SK-N-SH (cell line): ENCODE results near the gene CYP2A13. TPM values are rescaled to one million over a fixed set of nuclear protein-coding genes. Genes with fewer than 3 reads are reported as not detected.

ENCODE experiments used
- CTCF ChIA-PET: fragments of 300-600, 350-600 bp; formaldehyde crosslinking; extraction: SDS; loops from one replicate; lab custom pipeline; 2021; lab: Yijun Ruan, JAX
- POLR2A ChIA-PET: fragments of 350-600 bp; sonication (Branson Sonifier 250); formaldehyde crosslinking; extraction: SDS; loops from one replicate; lab custom pipeline; 2020; ENCODE audit warnings: antibody characterized with exemption, inconsistent platforms; lab: Yijun Ruan, JAX
- DNase-seq: peaks from one replicate; pipeline ENCODE4 v3.0.0; 2012
- H2AFZ ChIP-seq: fragments of 200-600 bp; sonication (generic); 2 replicates; pipeline ENCODE4 v1.8.1; 2016; ENCODE audit warnings: antibody characterized with exemption, mild to moderate bottlenecking, low read depth
- H3F3A ChIP-seq: fragments of 200-600 bp; sonication (generic); replicated peaks from 2 replicates; pipeline ENCODE3; 2016; ENCODE audit warnings: antibody characterized with exemption, mild to moderate bottlenecking; ENCODE audit not compliant: insufficient read depth
- H3K27ac ChIP-seq, 2 experiments: fragments of 200-500 bp in 1 of 2; fragments of 200-600 bp in 1 of 2; sonication (Bioruptor generic) in 1 of 2; sonication (generic), shearing (Covaris generic) in 1 of 2; 2 replicates each; pipeline versions ENCODE4 v1.5.1 to v1.6.1; 2014 to 2016; ENCODE audit warnings: low read depth in 2 of 2, inconsistent platforms in 1 of 2, low read length in 1 of 2, mild to moderate bottlenecking in 1 of 2, mixed read lengths in 1 of 2
- H3K27me3 ChIP-seq: fragments of 200-600 bp; sonication (generic), shearing (Covaris generic); 2 replicates; pipeline ENCODE4 v1.6.1; 2016; ENCODE audit warnings: mixed run types; ENCODE audit not compliant: insufficient read depth
- H3K36me3 ChIP-seq, 2 experiments: fragments of 200-500 bp in 1 of 2; fragments of 200-600 bp in 1 of 2; sonication (Bioruptor generic) in 1 of 2; sonication (generic) in 1 of 2; replicated peaks in 1 of 2; 2 replicates each; pipeline versions ENCODE3 to v1.5.1; 2014 to 2016; ENCODE audit warnings: low read length in 1 of 2, mild to moderate bottlenecking in 1 of 2; ENCODE audit not compliant: insufficient read depth in 2 of 2, control insufficient read depth in 1 of 2
- H3K4me1 ChIP-seq, 2 experiments: fragments of 200-500 bp in 1 of 2; fragments of 200-600 bp in 1 of 2; sonication (Bioruptor generic) in 1 of 2; sonication (generic), shearing (Covaris generic) in 1 of 2; 2 replicates each; pipeline versions ENCODE4 v1.5.1 to v1.6.1; 2014 to 2016; ENCODE audit warnings: low read depth in 1 of 2, low read length in 1 of 2, mixed run types in 1 of 2; ENCODE audit not compliant: insufficient read depth in 2 of 2, control insufficient read depth in 1 of 2
- H3K4me2 ChIP-seq: fragments of 200-600 bp; sonication (generic), shearing (Covaris generic); 2 replicates; pipeline ENCODE4 v1.6.1; 2017; ENCODE audit warnings: mixed run types
- H3K4me3 ChIP-seq, 2 experiments: fragments of 200-500 bp in 1 of 2; fragments of 200-600 bp in 1 of 2; sonication (Bioruptor generic) in 1 of 2; sonication (generic), shearing (Covaris generic) in 1 of 2; 2 replicates each; pipeline versions ENCODE4 v1.5.1 to v1.8.1; 2014 to 2016; ENCODE audit warnings: low read depth in 2 of 2, inconsistent platforms in 1 of 2, low read length in 1 of 2, mild to moderate bottlenecking in 1 of 2, mixed read lengths in 1 of 2, moderate library complexity in 1 of 2
- H3K79me2 ChIP-seq: fragments of 200-600 bp; sonication (generic); 2 replicates; pipeline ENCODE4 v1.8.1; 2017; ENCODE audit warnings: mild to moderate bottlenecking; ENCODE audit not compliant: insufficient read depth
- H3K9ac ChIP-seq: fragments of 200-600 bp; sonication (generic); 2 replicates; pipeline ENCODE4 v1.6.1; 2017; ENCODE audit warnings: mixed run types
- H3K9me2 ChIP-seq: fragments of 200-600 bp; sonication (generic); 2 replicates; pipeline ENCODE4 v1.6.1; 2017; ENCODE audit warnings: mixed run types
- H3K9me3 ChIP-seq: fragments of 200-600 bp; sonication (generic); 2 replicates; pipeline ENCODE4 v1.6.1; 2017; ENCODE audit warnings: mixed run types, mild to moderate bottlenecking, moderate library complexity
- H4K20me1 ChIP-seq: fragments of 200-600 bp; sonication (generic); 2 replicates; pipeline ENCODE4 v1.6.1; 2017; ENCODE audit warnings: mild to moderate bottlenecking, mixed run types; ENCODE audit not compliant: insufficient read depth
- CTCF ChIP-seq: fragments of 200-600 bp; sonication (generic); IDR thresholded peaks from 2 replicates; pipeline ENCODE4 v1.6.1; 2017; ENCODE audit warnings: antibody characterized with exemption, mild to moderate bottlenecking, moderate library complexity
- ELF1 ChIP-seq: IDR thresholded peaks from 2 replicates; pipeline ENCODE4 v1.4.0; 2012
- EZH2phosphoT487 ChIP-seq: fragments of 200-600 bp; sonication (generic); IDR thresholded peaks from 2 replicates; pipeline ENCODE4 v1.6.1; 2017; ENCODE audit warnings: low read depth, mixed run types, mild to moderate bottlenecking, antibody characterized with exemption, moderate library complexity, borderline replicate concordance
- GABPA ChIP-seq: IDR thresholded peaks from 2 replicates; pipeline ENCODE4 v1.4.0; 2012; ENCODE audit warnings: low read depth, mild to moderate bottlenecking
- MAX ChIP-seq: IDR thresholded peaks from 2 replicates; pipeline ENCODE4 v1.4.0; 2012; ENCODE audit warnings: low read depth
- MEF2A ChIP-seq: IDR thresholded peaks from 2 replicates; pipeline ENCODE4 v1.4.0; 2012; ENCODE audit warnings: low read depth, borderline replicate concordance
- POLR2AphosphoS5 ChIP-seq: IDR thresholded peaks from 2 replicates; pipeline ENCODE4 v1.6.1; 2012; ENCODE audit warnings: low read depth, low read length
- SIN3A ChIP-seq: IDR thresholded peaks from 2 replicates; pipeline ENCODE4 v1.6.1; 2012; ENCODE audit warnings: low read depth, mild to moderate bottlenecking, low read length, moderate library complexity, borderline replicate concordance
- whole genome bisulfite sequencing: methylation state at CpG from one replicate; pipeline ENCODE4 v1.1.6; 2017; ENCODE audit warnings: low lambda C conversion rate; 5-methylcytosine and 5-hydroxymethylcytosine counted together
- polyA plus RNA-seq, 3 experiments: library from polyadenylated mRNA; depleted of rRNA; stranded (reverse); fragments of >200 nt; gene quantifications; 2 replicates each; pipeline ENCODE4 v1.2.3, GENCODE V29; 2012

Gene CYP2A13
- polyA plus RNA-seq, 1 of the 3 experiments (the other 2 are of a cell fraction), result not detected

DNA sequence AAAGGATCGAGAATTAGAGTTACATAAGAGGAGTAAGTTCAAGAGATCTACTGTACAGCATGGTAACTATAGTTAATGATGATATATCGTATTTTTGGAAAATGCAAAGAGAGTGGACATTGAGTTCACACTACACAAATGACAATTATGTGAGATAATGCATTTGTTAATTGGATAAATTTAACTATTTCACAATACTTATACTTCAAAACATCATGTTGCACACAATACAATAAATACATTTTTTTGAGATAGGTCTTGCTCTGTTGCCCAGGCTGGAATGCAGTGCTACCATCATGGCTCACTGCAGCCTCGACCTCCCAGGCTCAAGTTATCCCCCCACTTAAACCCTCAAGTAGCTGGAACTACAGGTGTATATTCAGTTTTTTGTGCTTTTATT, 17.9 kb downstream of the CYP2A13 start (continued):
- TF ChIP-seq CTCF, result no peak
- TF ChIP-seq, all 33 proteins: peak for 0

DNA sequence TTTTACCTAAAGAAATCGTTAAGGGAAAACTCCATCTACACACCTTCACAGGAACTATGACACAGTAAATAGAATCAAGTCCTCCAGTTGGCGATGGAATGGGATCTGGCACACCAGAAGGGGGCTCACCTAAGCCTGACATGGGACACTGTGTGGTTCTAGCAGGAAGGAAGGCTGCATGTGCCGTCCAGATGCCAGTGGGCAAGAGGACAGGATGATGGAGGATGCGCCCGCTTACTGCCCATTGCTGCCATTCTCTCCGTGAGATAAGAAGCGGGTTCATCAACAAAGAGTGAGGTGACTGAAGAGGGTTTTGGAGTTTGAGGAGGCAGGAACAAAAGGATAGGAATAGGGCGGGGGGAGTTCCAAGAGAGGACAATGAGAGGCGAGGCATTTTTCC, 23.0 kb downstream of the CYP2A13 start:
- Histone ChIP-seq H3K27ac (no peak overlapping the region), H3K4me3 (no peak overlapping the region), H3K4me2 (no peak overlapping the region), H3K27me3 (peaks cover 53% of the 10 kb centered on the region), H2AFZ (no peak overlapping the region), H3K36me3 (no peaks in the 10 kb centered on the region), H3K79me2 (no peaks in the 10 kb centered on the region), H3K9me3 (no peaks in the 10 kb centered on the region), H3K9me2 (no peaks in the 10 kb centered on the region), H3F3A (no peaks in the 10 kb centered on the region), H3K4me1 (no peaks in the 10 kb centered on the region), H3K9ac (no peak overlapping the region), H4K20me1 (no peaks in the 10 kb centered on the region)
- no peak for DNase-seq
- ChIA-PET CTCF (no interaction called here), POLR2A (no interaction called here)
- WGBS, result 14% methylated on average over 9 of the region's 9 CpGs
- TF ChIP-seq MAX (no peak), GABPA (no peak), EZH2phosphoT487 (no peak), ELF1 (no peak), MEF2A (no peak), POLR2AphosphoS5 (no peak), SIN3A (no peak)

DNA sequence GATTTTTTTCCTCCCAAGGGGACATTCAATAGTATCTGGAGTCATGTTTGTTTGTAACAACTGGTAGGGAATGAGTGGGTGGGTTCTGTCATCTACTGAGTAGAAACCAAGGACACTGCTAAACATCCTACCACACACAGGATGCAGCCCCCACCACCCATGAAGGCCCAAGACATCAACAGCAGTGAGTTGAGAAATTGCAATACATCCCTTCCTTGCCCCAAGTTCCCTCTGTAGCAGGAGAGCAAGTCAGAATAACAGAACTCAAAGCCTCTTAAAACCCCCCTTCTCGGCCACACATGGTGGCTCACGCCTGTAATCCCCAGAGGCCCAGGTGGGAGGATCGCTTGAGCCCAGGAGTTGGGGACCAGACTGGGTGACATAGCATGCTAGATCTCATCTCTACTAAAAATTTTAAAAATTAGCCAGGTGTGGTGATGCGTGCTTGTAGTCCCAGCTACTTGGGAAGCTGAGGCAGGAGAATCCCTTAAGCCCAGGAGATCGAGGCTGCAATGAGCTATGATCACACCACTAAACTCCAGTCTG, 23.6 kb downstream of the CYP2A13 start:
- peaks cover 58% of the 10 kb centered on the region for H3K27me3 ChIP-seq
- H3K27ac ChIP-seq, result no peak overlapping the region
- H3K79me2 ChIP-seq, result no peaks in the 10 kb centered on the region
- POLR2A ChIA-PET, result no interaction called here
- WGBS, result 20% methylated on average over 5 of the region's 5 CpGs
- DNase-seq, result no peak
- CTCF ChIA-PET, result no interaction called here
- H3K36me3 ChIP-seq, result no peaks in the 10 kb centered on the region
- no peaks in the 10 kb centered on the region for H4K20me1 ChIP-seq
- no peak overlapping the region for H3K4me3 ChIP-seq
- no peak overlapping the region for H2AFZ ChIP-seq
- no peak overlapping the region for H3K9ac ChIP-seq
- H3K9me2 ChIP-seq, result no peaks in the 10 kb centered on the region
- no peaks in the 10 kb centered on the region for H3K9me3 ChIP-seq
- H3K4me1 ChIP-seq, result no peaks in the 10 kb centered on the region
- no peaks in the 10 kb centered on the region for H3F3A ChIP-seq
- no peak for TF ChIP-seq MEF2A
- H3K4me2 ChIP-seq, result no peak overlapping the region
